Testis (tissue), 2 donors: ENCODE results near the gene POP4.

Experiments used
- POLR2A ChIP-seq: fragments of 450-650 bp; IDR thresholded peaks from one replicate; pipeline ENCODE4 v1.6.1; 2017; ENCODE audit warnings: antibody characterized with exemption, mild to moderate bottlenecking, moderate library complexity
- TF ChIP-seq, protein P1 (sequence below), 3 experiments: fragments of 450-650 bp in 2 of 3; fragments of 200-600 bp in 1 of 3; sonication (generic) in 1 of 3; IDR thresholded peaks; one replicate each; pipeline ENCODE4 v1.5.1; 2016 to 2019; ENCODE audit warnings: antibody characterized with exemption in 3 of 3, mild to moderate bottlenecking in 2 of 3, moderate library complexity in 1 of 3

DNA sequence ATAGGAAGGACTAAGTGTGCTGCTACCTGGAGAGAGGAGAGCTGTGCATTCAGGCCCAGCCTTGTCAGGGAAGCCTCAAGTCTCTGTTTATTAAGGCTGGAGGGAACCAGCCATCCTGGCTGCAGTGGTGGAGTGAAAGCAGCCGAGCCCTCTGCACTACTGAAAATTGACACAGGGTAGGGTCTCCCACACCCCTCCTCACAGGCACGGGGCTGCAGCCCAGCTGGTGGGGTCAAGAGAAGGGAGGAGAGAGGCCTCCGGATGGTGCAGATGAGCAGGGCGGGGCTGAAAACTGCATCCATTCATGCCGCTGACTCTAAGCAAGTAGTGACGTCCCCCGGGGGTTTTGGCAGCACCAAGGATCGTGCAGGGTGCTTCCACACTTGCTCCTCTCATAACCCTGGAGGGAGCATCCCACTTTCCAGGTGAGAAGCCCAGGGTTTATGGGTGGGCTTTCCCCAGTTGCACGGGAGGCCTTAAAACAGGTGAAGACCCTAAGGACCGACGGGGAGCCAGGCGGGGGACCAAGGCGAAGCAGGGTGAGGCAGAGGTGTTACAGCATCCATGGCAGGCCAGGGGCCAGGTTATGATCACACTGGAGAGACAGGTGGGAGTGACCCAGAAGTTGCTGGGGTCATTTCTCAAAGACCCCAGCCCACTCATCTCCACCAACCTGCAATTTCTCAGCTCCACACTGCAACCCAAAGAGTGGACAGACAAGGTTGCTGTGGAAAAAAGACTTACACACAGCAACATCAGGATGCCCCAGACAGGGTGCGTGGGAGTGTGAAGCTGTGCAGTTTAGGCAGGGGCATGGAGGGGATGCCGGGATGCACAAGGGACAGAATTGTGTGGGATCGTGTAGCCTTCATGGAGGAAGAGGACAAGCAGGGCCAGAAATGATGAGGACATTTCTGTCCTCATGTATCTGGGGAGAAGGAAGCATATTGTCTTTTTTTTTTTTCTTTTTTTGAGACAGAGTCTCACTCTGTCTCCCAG lies 43.5 kb upstream of the POP4 start:
- TF ChIP-seq, protein P1, sequence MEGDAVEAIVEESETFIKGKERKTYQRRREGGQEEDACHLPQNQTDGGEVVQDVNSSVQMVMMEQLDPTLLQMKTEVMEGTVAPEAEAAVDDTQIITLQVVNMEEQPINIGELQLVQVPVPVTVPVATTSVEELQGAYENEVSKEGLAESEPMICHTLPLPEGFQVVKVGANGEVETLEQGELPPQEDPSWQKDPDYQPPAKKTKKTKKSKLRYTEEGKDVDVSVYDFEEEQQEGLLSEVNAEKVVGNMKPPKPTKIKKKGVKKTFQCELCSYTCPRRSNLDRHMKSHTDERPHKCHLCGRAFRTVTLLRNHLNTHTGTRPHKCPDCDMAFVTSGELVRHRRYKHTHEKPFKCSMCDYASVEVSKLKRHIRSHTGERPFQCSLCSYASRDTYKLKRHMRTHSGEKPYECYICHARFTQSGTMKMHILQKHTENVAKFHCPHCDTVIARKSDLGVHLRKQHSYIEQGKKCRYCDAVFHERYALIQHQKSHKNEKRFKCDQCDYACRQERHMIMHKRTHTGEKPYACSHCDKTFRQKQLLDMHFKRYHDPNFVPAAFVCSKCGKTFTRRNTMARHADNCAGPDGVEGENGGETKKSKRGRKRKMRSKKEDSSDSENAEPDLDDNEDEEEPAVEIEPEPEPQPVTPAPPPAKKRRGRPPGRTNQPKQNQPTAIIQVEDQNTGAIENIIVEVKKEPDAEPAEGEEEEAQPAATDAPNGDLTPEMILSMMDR (IDR thresholded peaks at IDR 0.05), result no peak
- TF ChIP-seq POLR2A, result no peak
